Activated T-helper 1 cell treated with anti-CD3 and anti-CD28 coated beads, Interleukin-2, amount 50 U/mL, for 16 hours (primary cell): ENCODE results near the gene PCIF1.
"Not testable (repeated sequence)": the region's sequence is repeated elsewhere in the genome, so short reads cannot be mapped to it uniquely, and the experiment has no call there.

ENCODE experiments used
- DNase-seq, 2 donors: peaks; one replicate each; pipeline ENCODE4 v3.0.0-alpha.2; 2020; ENCODE audit warnings: low read depth in 1 of 2, low spot score in 1 of 2

PCIF1 gene

GRCh38 chr20:45946149-45946970 lies 11.9 kb downstream of the PCIF1 start:
- DNase-seq: no peak

GRCh38 chr20:45947110-45947866 lies 12.8 kb downstream of the PCIF1 start:
- no peak for DNase-seq

GRCh38 chr20:45948261-45948733 lies 13.8 kb downstream of the PCIF1 start:
- no peak for DNase-seq

DNA sequence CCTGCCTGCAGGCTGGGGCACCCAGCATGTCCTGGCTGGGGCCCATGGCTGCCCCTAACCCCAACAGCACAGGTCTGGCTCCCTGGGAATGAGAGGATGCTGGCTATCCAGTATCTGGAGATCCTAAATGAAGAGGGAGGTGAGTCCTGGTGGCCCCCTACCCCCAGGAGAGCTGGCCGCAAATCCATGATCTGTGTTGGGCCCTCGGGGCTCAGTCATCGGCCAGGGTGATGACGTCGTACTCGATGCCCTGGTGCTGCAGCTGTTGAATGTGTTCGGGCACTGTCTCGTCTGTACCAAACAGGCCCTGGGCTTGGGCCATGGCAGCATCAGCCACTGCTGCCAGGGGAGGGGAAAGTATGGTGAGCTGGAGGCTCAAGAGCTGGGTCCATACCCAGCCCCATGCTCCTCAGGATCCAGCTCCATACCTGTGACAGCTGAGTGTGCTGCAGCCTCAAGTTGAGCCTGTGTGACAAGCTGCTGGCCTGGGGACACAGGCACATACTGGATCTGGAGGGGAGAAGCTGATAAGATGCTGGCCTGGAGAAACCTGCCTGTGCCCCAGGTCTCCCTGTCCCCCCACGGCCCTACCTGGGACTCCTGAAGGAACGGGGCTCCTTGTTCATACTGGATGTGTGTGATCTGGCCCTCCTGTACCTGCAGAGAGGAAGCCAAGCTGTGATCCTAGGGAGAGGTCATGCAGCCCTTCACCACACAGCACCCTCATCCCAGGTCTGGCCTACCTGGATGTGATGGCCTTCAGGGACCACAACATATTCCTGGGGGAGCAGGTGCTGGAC lies 14.5 kb downstream of the PCIF1 start:
- no peak for DNase-seq

DNA sequence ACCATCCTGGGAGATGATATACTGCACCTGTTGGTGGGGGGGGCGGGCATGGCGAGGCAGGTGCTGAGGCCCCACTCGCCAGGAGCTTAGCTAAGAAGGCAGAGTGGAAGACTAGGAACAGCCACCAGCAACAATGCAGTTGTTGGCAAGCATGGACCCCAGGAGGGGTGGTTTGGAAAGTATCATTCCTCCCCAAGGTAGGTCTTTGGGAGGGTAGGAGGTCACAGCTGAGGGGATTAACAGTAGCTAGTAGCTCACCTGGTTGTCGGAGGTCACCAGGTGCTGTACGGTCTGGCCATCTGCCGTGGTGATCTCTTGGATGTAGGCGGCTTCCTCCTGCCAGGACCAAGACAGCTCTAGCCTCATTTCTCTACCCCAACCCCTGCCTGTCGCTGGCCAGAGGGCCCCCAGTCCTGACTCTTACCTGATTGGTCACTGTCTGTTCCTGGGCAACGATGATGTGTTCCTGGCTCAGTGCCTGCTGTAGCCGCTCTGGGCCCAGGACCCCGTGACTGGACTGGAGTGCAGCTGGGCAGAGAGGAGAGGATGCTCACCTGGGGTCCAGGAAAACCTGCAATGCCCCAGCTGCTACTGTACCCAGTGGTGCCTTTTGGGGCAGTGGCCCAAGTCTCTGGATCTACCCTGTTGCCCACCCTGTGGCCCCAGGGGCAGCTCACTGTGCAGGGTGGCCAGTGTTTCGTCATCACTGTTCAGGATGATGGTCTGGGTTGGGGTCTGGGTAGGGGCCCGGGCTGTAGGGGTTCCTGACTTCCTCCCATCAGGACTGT lies 15.3 kb downstream of the PCIF1 start:
- DNase-seq: no peak

DNA sequence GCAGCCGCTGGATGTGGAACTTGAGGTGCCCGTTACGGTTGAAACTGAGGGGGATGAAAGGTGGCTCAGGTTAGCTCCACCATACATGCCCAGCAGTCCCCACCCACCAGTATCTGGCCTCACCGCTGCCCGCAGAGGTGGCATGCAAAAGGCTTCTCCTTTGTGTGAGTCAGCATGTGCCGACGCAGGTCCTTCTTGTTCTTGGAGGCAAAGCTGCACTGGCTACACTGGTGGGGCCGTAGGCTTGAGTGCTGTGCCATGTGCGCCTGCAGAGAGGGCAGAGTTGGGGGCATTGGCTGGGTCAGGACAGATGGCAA lies 15.8 kb downstream of the PCIF1 start:
- DNase-seq: no peak

DNA sequence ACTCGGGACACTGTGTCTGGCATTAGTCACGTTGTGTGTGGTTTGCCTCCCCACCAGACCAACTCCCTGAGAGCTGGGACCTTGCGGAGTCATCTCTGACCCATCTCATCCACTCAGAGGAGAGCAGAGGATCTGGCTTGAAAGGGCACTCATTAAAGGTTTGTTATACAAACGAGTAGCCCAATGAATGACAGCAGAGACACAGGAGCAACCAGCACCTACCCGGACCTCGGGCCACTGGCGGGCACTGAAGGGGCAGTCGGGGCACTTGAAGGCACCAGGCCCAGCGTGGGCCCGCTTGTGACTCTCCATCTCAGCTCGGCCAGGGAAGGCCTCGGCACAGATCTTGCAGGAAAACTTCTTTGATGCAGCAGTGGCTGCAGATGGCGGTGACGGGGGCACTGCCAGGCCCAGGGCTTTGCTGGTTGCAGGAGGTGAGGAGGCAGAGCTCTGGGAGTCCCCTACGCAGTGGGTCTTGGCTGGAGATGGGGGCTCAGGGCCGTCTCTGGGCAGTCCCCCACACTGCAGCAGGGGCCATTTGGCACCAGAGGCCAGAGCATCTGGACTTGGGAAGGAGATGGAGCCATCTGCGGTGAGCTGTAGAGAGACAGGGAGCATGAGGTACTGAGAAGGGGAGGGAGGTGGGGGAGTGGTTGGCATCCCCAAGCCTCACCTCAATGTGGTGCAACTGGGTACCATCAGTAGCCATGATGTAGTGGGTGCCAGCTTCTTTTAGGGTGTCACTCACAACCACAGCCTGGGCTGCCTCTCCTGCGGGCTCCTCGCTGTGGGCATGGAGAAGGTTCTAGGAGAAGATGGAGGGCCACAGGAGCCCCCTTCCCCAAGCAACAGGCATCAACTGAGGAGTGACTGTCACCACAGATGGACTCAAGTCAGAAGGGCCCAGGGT lies 17.7 kb downstream of the PCIF1 start:
- no peak for DNase-seq

DNA sequence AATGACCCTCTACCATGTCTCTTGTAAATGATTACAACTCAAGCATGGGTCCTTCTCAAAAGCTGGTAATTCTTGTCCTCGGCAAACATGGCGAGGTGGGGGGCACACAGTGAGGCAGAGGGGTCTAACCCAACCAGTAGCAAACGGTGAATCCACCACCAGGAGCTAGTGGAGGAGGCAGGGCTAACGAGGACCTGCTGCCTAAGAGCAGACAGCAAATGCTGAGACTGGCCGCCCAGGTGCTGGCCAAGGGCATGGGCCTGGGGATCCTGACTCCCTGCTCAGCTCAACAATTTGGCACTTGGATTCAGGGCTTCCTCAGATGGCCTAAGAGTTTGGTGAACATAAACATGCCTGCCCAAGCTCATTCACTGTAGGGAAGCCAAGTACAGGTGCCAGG lies 18.4 kb downstream of the PCIF1 start:
- no peak for DNase-seq

- no peak for DNase-seq
These were observed 19.2 kb downstream of the PCIF1 start for GRCh38 chr20:45953672-45954071.

- not testable (repeated sequence) for DNase-seq
These were observed 21.8 kb downstream of the PCIF1 start for GRCh38 chr20:45956326-45956725.

- no peak for DNase-seq
These were observed 22.8 kb downstream of the PCIF1 start for GRCh38 chr20:45957021-45957941.

DNA sequence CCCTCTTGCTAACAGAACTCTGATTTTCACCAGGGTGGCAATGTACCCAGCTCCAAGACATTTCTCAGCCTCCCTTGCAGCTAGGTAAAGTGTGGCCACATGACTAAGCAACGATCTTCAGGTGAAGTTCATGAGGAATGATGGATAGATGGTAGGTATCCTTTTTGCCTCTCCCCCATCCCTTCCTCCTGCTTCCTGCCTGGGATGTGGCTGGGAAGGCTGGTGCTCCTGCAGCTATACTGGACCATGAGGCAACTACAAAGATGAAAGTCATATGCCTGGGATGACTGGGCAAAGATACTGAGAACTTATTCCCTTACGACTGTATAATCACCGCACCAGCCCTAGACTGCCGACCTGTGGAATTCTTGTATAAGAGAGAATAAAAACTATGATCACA lies 24.1 kb downstream of the PCIF1 start:
- DNase-seq: no peak

- DNase-seq: no peak
These were observed 24.6 kb downstream of the PCIF1 start for GRCh38 chr20:45959126-45959525.

GRCh38 chr20:45959956-45960630 lies 25.6 kb downstream of the PCIF1 start:
- no peak for DNase-seq

GRCh38 chr20:45962031-45962755 lies 27.7 kb downstream of the PCIF1 start:
- DNase-seq: no peak

- no peak for DNase-seq
These were observed 28.8 kb downstream of the PCIF1 start for GRCh38 chr20:45963059-45964005.
